MCF 10A (cell line): ENCODE data around the gene ZNF524. TPM values are rescaled to one million over a fixed set of nuclear protein-coding genes. Genes with fewer than 3 reads are reported as not detected.

Source experiments
- BruUV-seq: library from RNA; stranded (reverse); fragments of 400-500 nt; replicated peaks from 2 replicates; lab custom pipeline; 2021; lab: Mats Ljungman, UMichigan
- CTCF ChIA-PET: fragments of 300-600 bp; sonication (Branson Sonifier 250); formaldehyde crosslinking; extraction: SDS; loops from one replicate; lab custom pipeline; 2021; ENCODE audit warnings: antibody characterized with exemption, inconsistent platforms; lab: Yijun Ruan, JAX
- POLR2A ChIA-PET: fragments of 300-600, 350-650 bp; sonication (Branson Sonifier 250); formaldehyde crosslinking; extraction: SDS; loops from one replicate; lab custom pipeline; 2020; ENCODE audit warnings: antibody characterized with exemption, inconsistent platforms; lab: Yijun Ruan, JAX
- DNase-seq: peaks from one replicate; pipeline ENCODE4 v3.0.0-alpha.2; 2018; ENCODE audit not compliant: unreplicated experiment
- H3K27ac Mint-ChIP-seq: one replicate; pipeline ENCODE4 v1.8.0; 2022; ENCODE audit warnings: mild to moderate bottlenecking, low read depth, mixed read lengths; ENCODE audit not compliant: unreplicated experiment
- H3K27me3 Mint-ChIP-seq: one replicate; pipeline ENCODE4 v1.8.0; 2022; ENCODE audit warnings: mixed read lengths; ENCODE audit not compliant: insufficient read depth, unreplicated experiment
- H3K36me3 Mint-ChIP-seq: one replicate; pipeline ENCODE4 v1.8.0; 2022; ENCODE audit warnings: mild to moderate bottlenecking, moderate library complexity, mixed read lengths; ENCODE audit not compliant: insufficient read depth, unreplicated experiment
- H3K4me1 Mint-ChIP-seq: one replicate; pipeline ENCODE4 v1.8.0; 2022; ENCODE audit warnings: mixed read lengths; ENCODE audit not compliant: insufficient read depth, unreplicated experiment
- H3K4me3 Mint-ChIP-seq: one replicate; pipeline ENCODE4 v1.8.0; 2022; ENCODE audit warnings: mild to moderate bottlenecking, moderate library complexity, mixed read lengths; ENCODE audit not compliant: unreplicated experiment
- H3K9me3 Mint-ChIP-seq: one replicate; pipeline ENCODE4 v1.8.0; 2022; ENCODE audit warnings: mixed read lengths; ENCODE audit not compliant: unreplicated experiment
- CTCF ChIP-seq: fragments of 200-600 bp; IDR thresholded peaks from one replicate; pipeline ENCODE4 v1.8.0; 2022; ENCODE audit warnings: antibody characterized with exemption, mild to moderate bottlenecking; ENCODE audit not compliant: unreplicated experiment
- intact Hi-C: fragments of 100-400 bp; cut with micrococcal nuclease; formaldehyde crosslinking; loops from 2 replicates; pipeline ENCODE4 v1.14.1; 2022
- total RNA-seq: library from RNA; stranded (reverse); gene quantifications from 2 replicates; pipeline ENCODE4 v1.2.3, GENCODE V29; 2022

The ZNF524 gene
- total RNA-seq, 1 experiment from 2014 or later: 17.6 TPM

GRCh38 chr19:55622242-55622969 is 22.3 kb downstream of the ZNF524 start:
- POLR2A ChIA-PET: interaction anchor here (1.2 to 3.2 kb wide), 3 partner anchors 15 to 145 kb away, joined by 5 to 15 read pairs (median 7); partner anchors contain the start of gene ZNF865
- no peak for DNase-seq
- Mint-ChIP-seq H3K27me3 (no peaks in the 10 kb centered on the region), H3K9me3 (no peaks in the 10 kb centered on the region), H3K36me3 (peaks cover 24% of the 10 kb centered on the region), H3K4me1 (peaks cover 10% of the 10 kb centered on the region), H3K4me3 (no peak overlapping the region), H3K27ac (no peak overlapping the region)
- no peak for TF ChIP-seq CTCF
- CTCF ChIA-PET: interaction anchor here (0.7 to 1.8 kb wide), 3 partner anchors 10 to 205 kb away, joined by 3 to 6 read pairs (median 4); partner anchors contain the start of gene ZNF865
- BruUV-seq: no TSS peak
- intact Hi-C loops: no loop called here

GRCh38 chr19:55623130-55623529 is 23.0 kb downstream of the ZNF524 start:
- BruUV-seq: no TSS peak
- TF ChIP-seq CTCF: no peak
- Mint-ChIP-seq H3K4me1 (peaks cover 10% of the 10 kb centered on the region), H3K4me3 (peak overlapping the region; percentile 91), H3K27ac (no peak overlapping the region), H3K27me3 (no peaks in the 10 kb centered on the region), H3K36me3 (peaks cover 17% of the 10 kb centered on the region), H3K9me3 (no peaks in the 10 kb centered on the region)
- intact Hi-C loops: no loop called here
- DNase-seq: no peak
- POLR2A ChIA-PET: interaction anchor here (0.7 to 3.2 kb wide), 4 partner anchors 14 to 231 kb away, joined by 3 to 15 read pairs (median 6); partner anchors contain the start of gene ZNF865
- CTCF ChIA-PET: interaction anchor here (0.6 to 1.8 kb wide), 5 partner anchors 10 to 286 kb away, joined by 3 to 6 read pairs (median 4); partner anchors contain the start of gene ZNF865

- CTCF ChIA-PET: interaction anchor here (0.6 to 2.0 kb wide), 6 partner anchors 9 to 287 kb away, joined by 3 to 7 read pairs (median 5); partner anchors contain the start of gene ZNF865
- BruUV-seq: TSS peak; percentile 36
Observed at GRCh38 chr19:55623561-55623960, 23.5 kb downstream of the ZNF524 start.

More at GRCh38 chr19:55623561-55623960, 23.5 kb downstream of the ZNF524 start:
- TF ChIP-seq CTCF: no peak
- Mint-ChIP-seq H3K36me3 (peaks cover 16% of the 10 kb centered on the region), H3K27me3 (no peaks in the 10 kb centered on the region), H3K4me3 (peak overlapping the region; percentile 91), H3K27ac (peak overlapping the region; percentile 99), H3K4me1 (peaks cover 10% of the 10 kb centered on the region), H3K9me3 (no peaks in the 10 kb centered on the region)
- POLR2A ChIA-PET: interaction anchor here (0.7 to 3.2 kb wide), 6 partner anchors 14 to 231 kb away, joined by 3 to 15 read pairs (median 6); partner anchors contain the start of genes U2AF2 and ZNF865
- intact Hi-C loops: no loop called here
- DNase-seq: no peak
